DMS114 treated with DMSO at 0.1 percent for 48 hours (cell line): Measurements from ENCODE around the gene ZFYVE1.
"Not testable (repeated sequence)": the region's sequence is repeated elsewhere in the genome, so short reads cannot be mapped to it uniquely, and the experiment has no call there.

Experiments used
- DNase-seq: peaks from one replicate; lab custom pipeline; 2025; ENCODE audit not compliant: unreplicated experiment; lab: John Stamatoyannopoulos, UW

Gene ZFYVE1

DNA sequence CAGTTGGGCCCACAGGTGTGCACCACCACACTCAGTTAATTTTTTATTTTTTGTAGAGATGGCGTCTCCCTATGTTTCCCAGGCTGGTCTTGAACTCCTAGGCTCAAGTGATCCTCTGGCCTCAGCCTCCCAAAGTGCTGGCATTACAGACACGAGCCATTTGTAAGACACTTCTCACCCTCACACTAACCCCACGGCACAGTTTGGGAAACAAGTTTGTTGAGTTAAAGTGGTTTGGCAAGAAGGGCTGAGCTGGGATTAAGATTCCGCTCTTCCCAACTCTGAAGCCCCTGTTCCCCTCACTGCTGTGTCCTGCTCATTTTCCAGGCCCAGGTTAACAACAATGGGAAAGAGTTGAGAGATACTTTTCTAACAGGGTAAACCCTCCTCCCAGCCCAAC, 65.9 kb downstream of the ZFYVE1 start:
- DNase-seq, result not testable (repeated sequence)

DNA sequence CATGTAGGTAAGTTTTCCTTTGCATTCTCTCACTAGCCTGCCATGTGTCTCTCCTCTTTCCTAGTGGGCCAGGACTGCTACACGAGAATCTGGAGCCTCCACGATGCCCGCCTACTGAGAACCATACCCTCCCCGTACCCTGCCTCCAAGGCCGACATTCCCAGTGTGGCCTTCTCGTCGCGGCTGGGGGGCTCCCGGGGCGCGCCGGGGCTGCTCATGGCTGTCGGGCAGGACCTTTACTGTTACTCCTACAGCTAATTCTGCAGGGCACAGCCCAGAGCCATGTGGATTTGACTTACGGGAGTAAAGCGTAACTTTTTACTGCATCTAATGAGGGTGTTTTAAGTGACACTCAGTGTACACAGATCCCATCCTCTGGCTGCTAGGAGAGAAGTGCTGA, 68.4 kb downstream of the ZFYVE1 start:
- DNase-seq, result no peak

DNA sequence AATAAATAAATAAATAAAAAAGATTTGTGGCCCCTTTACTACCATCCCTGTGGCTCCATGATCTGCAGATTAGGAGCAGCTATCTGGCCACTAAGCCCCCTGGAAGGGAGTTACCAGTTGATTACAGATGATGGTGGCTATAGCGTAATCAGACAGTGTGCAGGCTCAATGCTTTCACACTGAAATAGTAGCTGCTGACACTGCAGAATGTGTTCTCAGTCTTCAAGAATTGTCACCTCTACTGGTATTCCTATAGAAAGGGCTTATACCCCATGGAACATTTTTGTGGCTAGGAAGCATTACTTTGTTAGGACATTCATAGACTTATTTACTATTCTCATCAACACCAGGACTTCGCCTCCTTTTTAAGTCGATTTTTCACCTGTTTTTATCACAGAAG, 69.7 kb downstream of the ZFYVE1 start:
- no peak for DNase-seq

DNA sequence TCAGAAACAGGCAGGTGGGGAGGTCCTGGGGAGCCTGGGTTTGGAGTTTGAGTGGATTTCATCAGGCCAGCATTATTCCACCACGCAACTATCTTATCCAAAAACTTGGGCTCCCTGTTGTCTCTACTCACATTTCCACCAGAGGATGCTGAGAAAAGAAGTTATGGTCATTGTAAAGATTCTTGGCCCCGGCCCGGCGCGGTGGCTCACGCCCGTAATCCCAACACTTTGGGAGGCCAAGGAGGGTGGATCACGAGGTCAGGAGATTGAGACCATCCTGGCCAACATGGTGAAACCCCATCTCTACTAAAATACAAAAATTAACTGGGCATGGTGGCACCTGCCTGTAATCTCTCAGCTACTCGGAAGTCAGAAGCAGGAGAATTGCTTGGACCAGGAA, 70.2 kb downstream of the ZFYVE1 start:
- DNase-seq, result not testable (repeated sequence)

DNA sequence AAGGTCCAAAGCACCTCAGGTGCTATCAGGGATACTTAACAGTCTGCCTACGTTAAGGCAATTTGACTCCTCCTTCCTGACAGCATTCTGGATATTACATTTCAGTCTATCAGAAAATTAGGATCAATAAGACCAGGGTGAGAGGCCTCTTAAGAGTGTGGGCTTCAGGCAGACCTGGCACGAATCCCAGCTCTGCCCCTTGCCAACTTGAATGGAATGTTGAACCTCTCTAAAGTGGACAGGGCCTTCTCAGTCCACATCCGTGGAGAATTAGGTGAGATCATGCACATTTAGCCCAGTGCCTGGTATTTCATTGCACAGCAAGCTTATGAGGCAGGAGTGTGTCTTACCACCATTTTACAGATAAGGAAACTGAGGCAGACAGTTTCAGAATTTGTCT, 74.7 kb downstream of the ZFYVE1 start:
- no peak for DNase-seq

DNA sequence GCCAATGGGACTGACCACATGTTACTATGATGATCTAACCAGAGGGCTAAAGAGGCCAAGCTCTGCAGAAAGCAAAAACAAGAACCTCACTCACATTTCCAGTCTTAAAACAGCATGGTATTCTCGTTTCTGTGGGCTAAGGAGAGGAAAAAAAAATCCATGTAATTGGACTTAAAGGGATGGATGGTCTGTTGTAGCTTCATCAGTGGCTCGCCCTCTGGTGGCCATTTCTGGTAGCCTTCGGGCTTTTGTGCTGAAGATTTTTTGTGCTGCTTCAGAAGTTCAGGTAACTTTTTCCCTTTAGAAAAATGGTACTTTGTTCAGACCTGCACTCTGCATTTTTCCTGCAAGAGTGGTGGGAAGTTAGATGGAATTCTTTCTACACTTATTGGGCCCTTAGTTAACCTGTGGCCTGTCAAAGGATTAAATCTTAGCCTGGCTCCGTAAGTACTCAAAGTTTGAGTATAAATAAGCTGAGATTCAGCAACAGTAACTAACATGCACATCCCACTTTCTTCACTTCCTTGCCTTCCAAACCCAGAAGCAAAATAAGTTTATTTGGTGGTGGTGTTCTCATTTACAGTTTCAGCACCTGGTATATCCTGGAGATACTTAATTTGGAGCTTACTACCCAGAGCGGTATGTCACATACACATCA, 78.3 kb downstream of the ZFYVE1 start:
- peak; percentile 47 for DNase-seq

DNA sequence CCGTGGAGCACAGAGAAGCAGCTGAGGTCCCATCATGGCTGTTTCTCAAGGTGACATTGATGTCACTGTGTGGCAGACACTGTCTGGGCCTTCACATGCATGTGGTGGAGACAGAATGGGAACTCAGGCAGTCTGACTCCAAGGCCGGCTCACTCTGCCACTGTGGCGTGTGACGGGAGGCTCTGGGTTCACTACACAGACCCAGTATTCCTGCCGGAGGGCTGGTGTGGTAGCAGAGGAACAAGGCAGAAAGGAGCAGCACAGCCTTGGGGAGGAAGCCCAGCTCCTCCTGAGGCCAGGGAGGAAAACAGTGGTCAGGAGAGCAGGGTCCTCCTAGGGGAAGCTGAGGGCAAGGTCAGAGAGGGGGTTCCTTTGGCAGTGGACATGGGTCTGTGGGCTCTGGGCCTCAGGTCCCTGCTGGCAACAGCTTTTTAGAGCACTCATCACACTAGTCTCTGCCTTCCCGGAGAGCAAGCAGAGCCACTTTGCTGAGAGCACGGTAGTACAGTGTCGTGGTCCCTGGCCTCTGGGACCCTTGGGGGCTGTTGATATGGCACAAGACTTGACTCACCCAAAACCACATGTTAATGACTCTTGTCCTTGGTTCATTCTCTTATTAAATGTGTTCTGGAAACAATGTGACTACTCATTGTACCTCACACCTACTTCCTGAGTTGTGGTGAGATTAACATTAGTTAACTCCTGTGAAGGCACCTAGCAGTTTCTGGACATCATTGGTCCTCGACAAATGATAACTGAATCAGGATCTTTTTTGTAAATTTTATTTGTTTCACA, 79.3 kb downstream of the ZFYVE1 start:
- no peak for DNase-seq

DNA sequence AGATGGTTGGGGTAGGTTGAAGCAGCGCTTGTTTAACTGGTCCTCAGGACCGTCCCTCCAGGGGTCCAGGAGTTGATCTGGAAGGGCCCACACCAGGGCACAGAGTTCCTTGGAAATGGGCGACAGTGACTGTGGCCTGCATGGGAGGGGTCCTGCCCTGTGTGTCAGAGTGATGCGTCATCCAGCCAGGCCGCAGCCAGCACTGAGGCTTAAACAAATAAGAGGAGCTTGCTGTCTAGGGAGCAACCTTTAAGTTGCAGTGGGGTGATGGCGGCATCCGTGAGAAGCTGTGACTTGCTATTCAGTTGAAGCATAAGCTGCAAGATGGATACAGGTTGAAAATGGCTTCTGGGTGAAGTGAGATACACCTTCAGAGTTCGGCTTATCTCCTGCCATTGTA, 80.4 kb downstream of the ZFYVE1 start:
- DNase-seq, result no peak

DNA sequence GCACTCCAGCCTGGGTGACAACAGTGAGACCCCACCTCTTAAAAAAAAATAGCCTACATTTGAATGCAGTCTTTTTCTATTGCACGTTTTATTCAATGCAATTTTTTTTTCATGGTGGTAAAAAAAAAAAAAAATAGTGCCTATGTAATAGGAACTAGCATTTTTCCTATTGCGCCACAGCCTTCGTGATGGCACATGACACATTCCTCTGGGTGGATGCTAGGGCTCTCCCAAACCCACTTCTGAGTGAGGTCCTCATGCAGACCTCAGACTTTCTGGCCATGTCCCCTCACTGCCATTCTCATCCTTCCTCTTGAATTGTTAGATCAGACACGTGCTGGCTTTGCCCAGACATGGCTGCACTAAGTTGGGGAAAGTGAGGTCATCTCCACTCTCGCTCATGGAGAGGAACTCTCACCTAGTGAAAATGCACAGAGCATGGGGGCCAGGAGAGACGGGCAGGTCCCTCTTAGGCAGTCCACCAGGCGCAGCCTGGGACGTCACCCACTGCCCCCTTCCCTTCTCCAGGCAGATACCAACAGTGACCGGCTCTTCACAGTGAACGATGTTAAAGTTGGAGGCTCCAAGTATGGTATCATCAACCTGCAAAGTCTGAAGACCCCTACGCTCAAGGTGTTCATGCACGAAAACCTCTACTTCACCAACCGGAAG, 81.4 kb downstream of the ZFYVE1 start:
- no peak for DNase-seq

DNA sequence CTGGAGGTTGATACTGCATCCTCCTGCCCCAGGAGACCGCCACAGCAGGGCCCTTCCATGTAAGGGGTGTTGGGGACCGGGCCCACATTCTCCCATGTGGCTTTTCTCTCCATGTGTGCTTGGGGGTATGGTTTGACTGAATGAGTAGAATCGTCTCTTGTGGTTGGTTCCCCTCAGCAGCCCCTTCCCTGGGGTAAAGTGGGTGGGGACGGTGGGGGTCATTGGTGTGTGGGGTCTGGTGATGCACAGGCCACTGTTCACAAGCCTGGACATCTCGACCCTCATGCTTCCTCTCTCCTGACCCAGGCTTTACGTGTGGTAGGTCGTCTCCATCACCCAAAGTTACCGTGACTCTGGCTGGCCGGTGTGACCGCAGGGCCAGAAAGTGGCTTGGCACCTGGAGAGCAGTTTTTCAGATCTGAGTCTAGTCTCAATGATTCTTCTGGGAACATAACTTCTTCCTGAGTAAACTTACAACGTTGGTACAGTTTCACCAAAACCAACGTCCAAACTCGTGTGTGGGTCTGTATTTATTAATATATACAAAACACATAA, 83.0 kb downstream of the ZFYVE1 start:
- no peak for DNase-seq

DNA sequence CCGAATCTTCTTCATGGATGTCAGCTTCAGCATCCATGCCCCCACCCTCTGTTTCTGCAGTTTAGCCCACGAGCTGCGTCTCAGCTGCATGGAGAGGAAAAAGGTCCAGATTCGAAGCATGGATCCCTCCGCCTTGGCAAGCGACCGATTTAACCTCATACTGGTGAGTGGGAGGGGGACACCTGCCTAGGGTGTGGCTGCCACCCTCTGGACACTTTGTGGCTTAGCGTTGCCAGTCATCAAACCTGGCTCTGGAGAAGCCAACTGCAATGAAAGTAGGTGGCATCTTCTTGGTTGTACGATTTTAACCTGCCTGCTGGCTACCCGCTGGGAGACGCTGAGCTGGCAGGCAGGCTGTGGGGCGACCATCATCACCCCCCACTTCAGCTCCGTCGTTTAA, 84.0 kb downstream of the ZFYVE1 start:
- no peak for DNase-seq

DNA sequence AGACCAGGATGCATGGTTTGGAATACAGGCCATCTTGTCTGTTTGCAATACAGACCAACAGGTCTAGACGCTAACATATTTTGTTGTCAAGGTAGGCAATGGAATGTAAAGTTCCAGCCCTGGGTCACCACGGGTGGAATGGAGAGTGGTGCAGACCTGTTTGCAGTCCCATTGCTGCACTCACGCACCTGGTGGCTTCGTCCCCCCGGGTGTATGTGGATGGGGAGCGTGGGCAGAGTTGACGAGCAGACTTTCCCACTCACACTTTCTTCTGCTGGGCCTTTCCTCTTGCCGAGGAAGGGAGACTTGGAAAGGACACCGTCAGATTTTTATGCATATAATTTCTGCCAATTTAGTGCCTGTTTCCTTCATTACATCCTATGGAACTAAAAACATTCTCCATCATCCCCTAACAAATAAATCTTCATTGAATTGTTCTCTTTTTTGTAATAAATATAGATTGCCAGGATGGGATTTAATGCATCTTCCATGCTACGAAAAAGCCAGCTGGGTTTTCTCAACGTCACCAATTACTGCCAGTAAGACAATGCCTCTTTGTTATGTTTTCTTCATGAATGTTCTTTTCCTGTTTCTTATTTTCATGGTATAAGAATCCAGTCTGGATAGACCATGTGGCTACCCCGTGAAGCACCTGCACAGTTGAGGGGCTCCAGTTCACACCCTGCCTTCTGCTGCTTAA, 85.5 kb downstream of the ZFYVE1 start:
- no peak for DNase-seq

DNA sequence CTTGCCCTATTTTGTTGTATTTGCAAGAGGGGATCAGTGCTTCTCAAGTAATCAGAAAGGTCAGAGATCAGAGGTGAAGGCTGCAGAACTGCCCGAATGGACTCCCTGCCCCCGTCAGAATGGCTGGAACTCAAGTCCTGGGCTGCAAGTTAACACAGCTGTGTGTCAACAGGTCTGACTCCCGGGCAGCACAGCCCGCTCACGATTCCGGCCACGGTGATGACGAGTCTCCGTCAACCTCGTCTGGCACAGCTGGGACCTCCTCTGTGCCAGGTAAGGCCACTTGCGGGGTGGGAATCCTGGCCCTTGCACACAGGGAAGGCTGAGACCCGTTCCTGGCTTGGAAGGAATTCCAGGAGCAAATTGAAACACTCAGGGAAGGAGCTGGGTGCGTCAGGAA, 87.3 kb downstream of the ZFYVE1 start:
- DNase-seq, result no peak

DNA sequence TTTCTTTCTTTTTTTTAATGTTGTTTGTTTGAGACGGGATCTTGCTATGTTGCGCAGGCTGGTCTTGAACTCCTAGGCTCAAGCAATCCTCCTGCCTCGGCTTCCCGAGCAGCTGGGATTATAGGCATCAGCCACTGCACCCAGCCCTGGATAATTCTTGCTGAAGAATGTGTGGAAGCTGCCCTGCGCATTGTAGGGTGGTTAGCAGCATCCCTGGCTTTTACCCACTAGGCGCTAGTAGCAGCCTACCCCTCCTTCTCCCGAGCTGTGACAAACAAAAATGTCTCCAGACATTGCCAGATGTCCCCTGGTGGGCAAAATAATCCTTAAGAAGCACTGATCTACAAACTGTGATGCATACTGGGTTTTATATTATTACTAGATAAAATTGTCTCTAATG, 94.0 kb downstream of the ZFYVE1 start:
- DNase-seq, result no peak

DNA sequence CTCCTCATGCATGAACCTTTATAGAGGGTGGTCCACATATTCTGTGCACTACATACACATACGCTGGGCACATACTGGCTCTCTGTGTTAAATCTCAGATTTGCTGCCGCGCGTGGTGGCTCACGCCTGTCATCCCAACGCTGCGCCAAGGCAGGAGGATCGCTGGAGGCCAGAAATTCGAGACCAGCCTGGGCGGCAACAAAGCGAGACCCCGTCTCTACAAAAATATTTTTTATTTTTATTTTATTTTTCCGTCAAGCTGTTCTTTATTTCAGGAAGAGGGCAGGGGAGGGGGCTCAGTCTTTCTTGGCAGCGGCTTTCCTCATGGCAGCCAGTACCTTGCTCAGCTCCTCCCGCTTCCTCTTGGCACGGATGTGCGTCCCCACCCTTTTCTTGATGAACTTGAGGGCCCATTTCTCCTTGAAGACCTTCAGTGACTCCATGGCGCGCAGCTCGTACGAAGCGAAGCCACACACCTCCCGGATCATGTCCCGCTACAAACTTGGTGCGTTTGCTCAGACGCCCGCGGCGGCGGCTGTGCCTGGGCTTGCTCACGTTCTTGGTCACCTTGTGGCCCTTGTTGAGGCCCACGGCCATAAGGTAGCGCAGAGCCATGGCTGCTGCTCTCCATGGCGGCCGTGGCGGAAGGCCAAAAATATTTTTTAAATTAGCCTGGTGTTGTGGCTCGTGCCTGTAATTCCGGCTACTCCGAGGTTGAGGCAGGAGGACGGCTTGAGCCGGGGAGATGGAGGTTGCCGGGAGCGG, 97.4 kb downstream of the ZFYVE1 start:
- no peak for DNase-seq

DNA sequence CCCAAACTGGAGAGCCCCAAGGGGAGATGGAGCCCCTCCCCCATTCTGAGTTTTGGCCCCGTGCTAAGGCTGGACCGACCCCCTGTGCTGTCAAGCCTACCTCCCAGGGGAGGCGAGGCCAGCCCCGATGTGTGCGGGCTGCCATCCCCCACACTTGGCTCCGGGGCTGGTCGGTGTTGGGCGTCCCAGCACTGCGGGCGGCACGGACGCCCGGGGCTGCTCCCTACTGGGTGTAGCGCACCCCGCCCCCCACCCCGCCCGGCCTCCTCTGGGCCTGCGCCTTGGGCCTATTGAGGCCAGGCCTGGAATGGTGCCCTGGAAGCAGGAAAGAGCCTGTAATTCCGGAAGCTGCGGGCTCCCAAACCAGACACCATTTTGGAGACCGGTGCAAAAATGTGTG, 98.0 kb downstream of the ZFYVE1 start:
- DNase-seq, result no peak

DNA sequence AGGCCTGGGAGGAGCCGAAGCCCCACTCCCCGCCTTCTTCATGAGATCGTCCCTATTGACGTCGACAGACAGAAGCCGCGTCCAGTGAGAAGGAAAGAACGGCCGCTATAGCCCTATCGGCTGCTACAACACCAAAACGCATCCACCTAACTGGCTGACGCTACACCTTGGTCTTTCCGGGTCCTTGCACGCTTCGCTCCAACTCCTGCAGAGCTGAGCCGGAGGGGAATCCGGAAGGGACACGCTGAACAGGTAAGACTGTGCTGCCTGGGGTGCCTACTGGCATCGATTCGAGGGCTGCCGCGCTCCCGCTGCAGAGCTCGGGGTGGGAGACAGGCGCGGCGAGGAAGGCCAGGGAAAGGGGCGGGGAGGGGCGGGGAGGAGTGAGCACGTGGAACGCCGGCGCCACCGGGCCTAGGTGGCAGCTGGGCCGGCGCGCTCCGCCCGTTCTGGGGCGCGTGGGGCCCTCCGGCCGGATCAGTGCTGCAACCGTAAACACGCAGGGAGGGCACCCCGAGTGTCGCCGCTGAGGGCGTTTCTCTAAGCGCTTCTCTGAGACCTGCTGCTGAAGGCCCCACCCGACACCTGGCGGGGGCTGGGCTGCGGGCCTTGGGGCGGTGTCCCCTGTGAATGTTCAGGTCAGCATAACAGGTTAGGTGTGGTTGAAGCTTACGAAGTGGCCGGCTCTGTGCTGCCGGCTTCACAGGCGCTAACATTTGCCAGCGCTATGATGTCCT, 100.4 kb downstream of the ZFYVE1 start, which contains the start of gene DCAF4:
DCAF4 (plus strand) TSS at position 173 of the 737 bp plus-strand sequence. CDS start 11,515 bp downstream, outside the sequence.
- peak; percentile 96 for DNase-seq

DNA sequence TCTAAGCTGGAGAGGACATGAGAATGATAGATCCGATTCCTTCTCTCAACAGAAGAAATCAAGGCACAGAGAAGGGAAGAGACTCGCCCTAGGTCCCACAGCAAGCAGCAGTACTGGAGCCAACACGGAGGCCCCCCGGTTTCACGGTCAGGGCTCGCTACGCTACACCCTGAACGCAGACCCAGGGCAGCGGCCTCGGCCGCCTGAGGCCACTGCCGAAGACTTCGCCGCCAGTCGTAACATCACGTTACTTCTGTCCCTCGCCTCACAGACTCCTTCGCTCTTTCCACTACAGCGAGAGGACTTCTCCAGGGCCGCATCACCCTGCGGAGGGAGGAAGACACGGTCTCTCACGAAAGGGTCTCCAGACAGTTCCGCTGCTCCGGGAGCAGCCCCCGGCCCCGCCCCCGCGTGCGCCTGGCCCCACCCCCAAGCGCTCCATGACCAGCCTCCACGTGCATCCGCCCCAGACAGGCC, 101.1 kb downstream of the ZFYVE1 start:
- peak; percentile 29 for DNase-seq

DNA sequence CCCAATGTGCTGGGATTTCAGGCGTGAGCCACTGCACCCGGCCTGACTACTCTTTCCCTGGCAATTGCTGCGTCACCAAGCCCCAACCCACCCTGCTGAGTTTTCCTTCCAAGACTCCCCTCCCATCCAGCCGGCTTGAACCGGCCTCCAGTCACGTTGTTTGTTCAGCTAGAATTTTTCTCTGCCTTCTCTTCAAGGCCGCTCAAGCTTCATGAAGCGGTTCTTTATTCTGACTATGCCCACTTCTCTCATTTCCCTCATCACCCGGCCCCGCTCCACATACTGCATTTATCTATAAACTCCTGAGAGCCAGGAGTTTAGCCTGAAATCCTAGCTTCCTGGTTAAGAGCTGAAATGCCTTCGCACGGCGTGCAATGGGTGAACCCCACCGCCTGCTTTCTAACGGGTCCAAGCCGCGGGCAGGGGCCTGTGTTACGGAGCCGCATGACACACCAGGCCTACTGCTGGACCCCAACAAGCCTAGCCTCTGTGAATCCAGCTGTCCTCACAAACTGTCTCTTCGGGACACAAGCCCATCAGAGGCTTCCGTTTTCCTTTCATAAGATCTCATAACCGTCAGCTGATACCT, 101.6 kb downstream of the ZFYVE1 start:
- DNase-seq, result no peak
